Lower lobe of right lung (tissue), 2 donors: ENCODE data around the gene RAI14. TPM values are rescaled to one million over a fixed set of nuclear protein-coding genes. Genes with fewer than 3 reads are reported as not detected.

Experiments used
- ATAC-seq, 2 donors: fragments of 200-7000 bp; cut with Tn5 transposase; one replicate each; pipeline ENCODE4 v1.9.1; 2020 to 2022; ENCODE audit warnings: mild to moderate bottlenecking in 2 of 2, moderate library complexity in 2 of 2
- DNase-seq: peaks from one replicate; pipeline ENCODE4 v3.0.0-alpha.2; 2020
- H3K27ac ChIP-seq: fragments of 200-600 bp; one replicate; pipeline ENCODE4 v1.8.0; 2022
- H3K27me3 ChIP-seq: fragments of 200-600 bp; one replicate; pipeline ENCODE4 v1.8.0; 2022; ENCODE audit warnings: low read depth
- H3K36me3 ChIP-seq: fragments of 200-600 bp; one replicate; pipeline ENCODE4 v1.8.0; 2022; ENCODE audit warnings: mild to moderate bottlenecking
- H3K4me1 ChIP-seq: fragments of 200-600 bp; one replicate; pipeline ENCODE4 v1.8.0; 2022
- H3K4me3 ChIP-seq: fragments of 200-600 bp; one replicate; pipeline ENCODE4 v1.8.0; 2022; ENCODE audit warnings: mild to moderate bottlenecking
- H3K9me3 ChIP-seq: fragments of 200-600 bp; one replicate; pipeline ENCODE4 v1.8.0; 2022
- intact Hi-C: fragments of 100-400 bp; cut with DNase I; formaldehyde crosslinking; loops from one replicate; pipeline ENCODE4 v1.11.0; 2022
- total RNA-seq: library from RNA; stranded (reverse); fragmentation: NEBNext Ultra II Directional; extraction: Animal tissue kit (Norgen Biotek cat#: 25700); gene quantifications from one replicate; pipeline ENCODE4 v1.2.1, GENCODE V29; 2021
- TF ChIP-seq, protein P1 (sequence below): fragments of 200-600 bp; IDR thresholded peaks from one replicate; pipeline ENCODE4 v1.8.0; 2022; ENCODE audit warnings: antibody characterized with exemption, mild to moderate bottlenecking
- donor health status: DM: no; HTN: yes; CAD: no; lungs with severe emphysema.

RAI14 gene
- total RNA-seq, 1 donor from 2014 or later = 66.8 TPM

DNA sequence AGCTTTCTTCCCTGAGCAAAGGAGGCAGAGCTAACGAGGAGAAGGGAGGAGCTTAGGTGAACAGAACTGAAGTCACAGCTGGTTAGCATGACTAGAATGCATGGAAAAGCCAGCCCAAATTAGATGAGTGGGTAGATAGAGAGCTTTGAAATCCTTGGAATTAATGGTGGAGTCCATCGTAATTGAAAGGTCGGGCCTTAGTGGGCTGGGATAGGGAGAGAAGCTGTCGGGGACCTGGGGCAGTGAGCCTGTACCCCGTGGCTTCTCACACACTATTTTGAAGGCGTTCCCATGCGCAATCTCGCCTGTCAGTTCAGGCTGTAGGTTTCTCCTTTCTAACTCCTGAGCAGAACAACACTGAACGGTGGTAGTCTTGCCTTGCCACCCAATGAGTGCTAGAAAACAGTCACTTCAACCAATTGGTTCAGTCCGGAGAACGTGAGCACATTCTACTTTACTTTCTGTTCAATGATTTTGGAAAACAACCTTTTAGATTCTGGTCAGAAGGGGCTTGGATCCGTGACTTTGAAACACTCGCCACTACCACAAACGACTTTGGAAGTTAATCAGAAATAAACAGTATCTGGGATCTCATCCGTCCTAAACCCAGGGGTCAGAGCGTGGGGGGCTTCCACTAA lies 655 bp upstream of the RAI14 start:
- Histone ChIP-seq H3K36me3 (no peaks in the 10 kb centered on the region), H3K4me3 (peak overlapping the region; percentile 90), H3K27me3 (peaks cover 7% of the 10 kb centered on the region), H3K27ac (peak overlapping the region; percentile 95), H3K9me3 (no peaks in the 10 kb centered on the region), H3K4me1 (peaks cover 26% of the 10 kb centered on the region)
- TF ChIP-seq, protein P1, sequence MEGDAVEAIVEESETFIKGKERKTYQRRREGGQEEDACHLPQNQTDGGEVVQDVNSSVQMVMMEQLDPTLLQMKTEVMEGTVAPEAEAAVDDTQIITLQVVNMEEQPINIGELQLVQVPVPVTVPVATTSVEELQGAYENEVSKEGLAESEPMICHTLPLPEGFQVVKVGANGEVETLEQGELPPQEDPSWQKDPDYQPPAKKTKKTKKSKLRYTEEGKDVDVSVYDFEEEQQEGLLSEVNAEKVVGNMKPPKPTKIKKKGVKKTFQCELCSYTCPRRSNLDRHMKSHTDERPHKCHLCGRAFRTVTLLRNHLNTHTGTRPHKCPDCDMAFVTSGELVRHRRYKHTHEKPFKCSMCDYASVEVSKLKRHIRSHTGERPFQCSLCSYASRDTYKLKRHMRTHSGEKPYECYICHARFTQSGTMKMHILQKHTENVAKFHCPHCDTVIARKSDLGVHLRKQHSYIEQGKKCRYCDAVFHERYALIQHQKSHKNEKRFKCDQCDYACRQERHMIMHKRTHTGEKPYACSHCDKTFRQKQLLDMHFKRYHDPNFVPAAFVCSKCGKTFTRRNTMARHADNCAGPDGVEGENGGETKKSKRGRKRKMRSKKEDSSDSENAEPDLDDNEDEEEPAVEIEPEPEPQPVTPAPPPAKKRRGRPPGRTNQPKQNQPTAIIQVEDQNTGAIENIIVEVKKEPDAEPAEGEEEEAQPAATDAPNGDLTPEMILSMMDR = no peak
- no peak for DNase-seq
- ATAC-seq = peak; percentile 60 to 69
- intact Hi-C loops = no loop called here

DNA sequence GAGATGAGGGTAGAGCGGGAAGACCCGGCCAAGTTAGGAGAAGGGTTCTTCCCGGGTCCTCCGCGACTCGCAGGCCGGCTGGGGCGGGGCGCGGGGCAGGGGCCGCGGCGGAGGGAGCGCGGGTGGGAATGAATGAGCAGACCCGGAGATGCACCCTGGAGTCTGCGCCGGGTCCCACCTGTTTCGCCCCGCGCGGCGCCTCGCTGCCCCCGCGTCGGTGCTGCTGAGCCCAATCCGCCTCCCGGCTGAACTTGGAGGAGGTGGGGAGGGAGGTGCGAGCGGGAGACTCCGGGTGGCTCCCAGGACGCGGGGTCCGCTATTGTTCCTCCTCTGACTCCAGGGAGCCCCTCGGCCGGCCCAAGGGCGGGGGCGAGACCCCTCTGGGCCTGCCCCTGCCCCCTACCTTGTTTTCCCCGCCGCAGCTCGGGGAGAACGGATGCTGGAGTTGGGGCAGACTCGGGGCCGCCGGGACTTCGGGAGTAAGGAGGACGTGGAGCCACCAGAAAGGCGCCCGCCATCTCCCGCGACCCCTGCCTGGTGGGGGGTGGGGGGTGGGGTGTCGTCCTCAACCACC lies 659 bp downstream of the RAI14 start:
- H3K36me3 ChIP-seq = no peaks in the 10 kb centered on the region
- peaks cover 26% of the 10 kb centered on the region for H3K4me1 ChIP-seq
- intact Hi-C loops = no loop called here
- TF ChIP-seq, protein P1 = no peak
- peaks cover 7% of the 10 kb centered on the region for H3K27me3 ChIP-seq
- H3K27ac ChIP-seq = peak overlapping the region; percentile 95
- peak overlapping the region; percentile 90 for H3K4me3 ChIP-seq
- DNase-seq (peak; percentile 49), ATAC-seq (peak; percentile 49 to 53)
- no peaks in the 10 kb centered on the region for H3K9me3 ChIP-seq

DNA sequence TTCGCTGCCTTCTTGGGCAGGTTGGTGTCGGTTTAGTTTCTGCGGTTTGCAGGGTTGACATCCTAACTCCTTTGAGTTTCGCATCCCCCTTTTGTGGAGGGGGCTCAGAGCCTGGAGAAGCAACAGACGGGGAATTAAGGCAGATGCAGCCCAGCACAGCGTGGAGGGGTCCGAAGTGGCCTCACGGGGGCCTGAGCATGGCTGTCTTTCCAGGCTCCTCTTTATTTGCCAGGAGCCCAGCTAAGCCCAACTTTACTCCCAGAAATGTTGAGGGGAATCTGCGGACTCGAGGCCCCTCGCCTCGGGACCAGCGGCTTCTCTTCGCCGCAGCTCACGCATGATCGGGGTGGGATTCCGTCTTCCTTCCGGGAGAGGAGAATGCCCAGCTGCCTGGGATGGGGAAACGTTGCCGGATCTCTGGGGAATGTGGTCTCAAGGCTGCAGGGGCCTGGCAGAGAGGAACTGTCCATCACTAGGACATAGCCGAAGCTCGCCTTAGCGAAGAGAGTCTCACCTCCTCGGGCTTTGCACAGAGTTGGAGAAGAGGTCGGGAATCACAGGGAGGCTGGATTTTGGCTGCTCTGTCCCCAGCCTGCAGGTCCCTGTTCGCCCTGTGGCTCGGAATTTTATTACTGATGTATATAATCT lies 1.3 kb downstream of the RAI14 start:
- Histone ChIP-seq H3K27ac (peak overlapping the region; percentile 95), H3K9me3 (no peaks in the 10 kb centered on the region), H3K4me1 (peaks cover 26% of the 10 kb centered on the region), H3K4me3 (peak overlapping the region; percentile 90), H3K27me3 (peaks cover 7% of the 10 kb centered on the region), H3K36me3 (no peaks in the 10 kb centered on the region)
- TF ChIP-seq, protein P1 = no peak
- ATAC-seq (no peak), DNase-seq (no peak)
- intact Hi-C loops = no loop called here

DNA sequence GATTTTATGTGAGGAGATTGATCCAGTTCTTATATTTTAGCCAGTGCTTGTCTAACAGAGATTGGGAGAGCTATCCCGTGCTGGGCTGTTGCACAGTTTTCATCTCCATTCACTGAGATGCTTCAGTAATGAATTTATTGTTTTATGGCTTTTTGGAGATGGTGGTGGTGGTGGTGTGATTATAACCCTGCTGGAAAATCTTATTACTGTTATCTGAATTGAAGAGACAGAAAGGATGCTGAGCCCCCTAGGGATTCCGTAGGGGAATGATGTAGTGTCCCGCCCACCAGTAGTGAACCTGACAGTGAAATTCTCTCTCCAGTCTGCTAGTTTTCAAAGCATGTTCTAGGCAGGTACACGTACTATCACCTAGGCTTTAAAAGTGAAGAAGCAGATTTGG lies 1.9 kb downstream of the RAI14 start:
- Histone ChIP-seq H3K9me3 (no peaks in the 10 kb centered on the region), H3K4me3 (peak overlapping the region; percentile 90), H3K27ac (peak overlapping the region; percentile 95), H3K27me3 (peaks cover 7% of the 10 kb centered on the region), H3K36me3 (no peaks in the 10 kb centered on the region), H3K4me1 (peaks cover 26% of the 10 kb centered on the region)
- ATAC-seq (no peak), DNase-seq (no peak)
- TF ChIP-seq, protein P1 = no peak
- intact Hi-C loops = no loop called here

DNA sequence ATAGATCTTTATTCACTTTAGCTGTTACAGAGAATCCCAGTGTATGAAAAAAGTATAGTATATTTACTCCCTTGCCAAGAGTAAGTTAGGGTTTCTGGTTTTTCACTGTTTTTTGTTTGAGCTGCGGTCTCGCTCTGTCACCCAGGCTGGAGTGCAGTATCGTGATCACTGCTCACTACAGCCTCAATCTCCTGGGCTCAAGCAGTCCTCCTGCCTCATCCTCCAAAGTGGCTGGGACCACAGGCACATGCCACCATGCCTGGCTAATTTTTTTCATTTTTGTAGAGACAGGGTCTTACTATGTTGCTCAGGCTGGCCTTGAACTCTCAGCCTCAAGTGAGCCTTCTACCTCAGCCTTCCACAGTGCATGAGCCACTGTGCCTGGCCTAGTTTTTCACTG lies 3.0 kb downstream of the RAI14 start:
- H3K27ac ChIP-seq = no peak overlapping the region
- H3K36me3 ChIP-seq = no peaks in the 10 kb centered on the region
- intact Hi-C loops = no loop called here
- peaks cover 7% of the 10 kb centered on the region for H3K27me3 ChIP-seq
- ATAC-seq (no peak), DNase-seq (no peak)
- TF ChIP-seq, protein P1 = no peak
- peaks cover 26% of the 10 kb centered on the region for H3K4me1 ChIP-seq
- no peaks in the 10 kb centered on the region for H3K9me3 ChIP-seq
- no peak overlapping the region for H3K4me3 ChIP-seq
